ENCODE measurements around the gene MRPS33. TPM values are rescaled to one million over a fixed set of nuclear protein-coding genes. Genes with fewer than 3 reads are reported as not detected.

Gene MRPS33
- total RNA-seq, 4 donors from 2014 or later, result 23.4 to 60.1 (median 40.8) TPM

- Histone ChIP-seq H3K4me1 (no peaks in the 10 kb centered on the region), H3K27ac (no peak overlapping the region), H3K27me3 (peaks cover 0 to 6% (median 0%) of the 10 kb centered on the region in 3 donors), H3K36me3 (no peaks in the 10 kb centered on the region), H3K9me3 (peaks cover 0 to 16% (median 2%) of the 10 kb centered on the region in 3 donors), H3K4me3 (peak overlapping the region in 1 of 4 donors; percentile 17)
- DNase-seq (no peak), ATAC-seq (no peak)
- intact Hi-C loops (cut with DNase I; ENCODE audit: low total_unique reads), result no loop called here
- in situ Hi-C loops (cut with MboI; ENCODE audit: low sequenced_read_pairs in 4 of 4), result no loop called here
- no peak for TF ChIP-seq CTCF (IDR thresholded peaks at IDR 0.05 in 4 of 5, conservative IDR thresholded peaks at IDR 0.05 in 1 of 5)
- no peak for TF ChIP-seq POLR2A (IDR thresholded peaks at IDR 0.05)
Measured at GRCh38 chr7:140983802-140984201, 30.9 kb downstream of the MRPS33 start.

- peaks cover 0 to 16% (median 2%) of the 10 kb centered on the region in 3 donors for H3K9me3 ChIP-seq
- no peaks in the 10 kb centered on the region for H3K4me1 ChIP-seq
Measured at GRCh38 chr7:140982508-140982907, 32.2 kb downstream of the MRPS33 start.

GRCh38 chr7:140981951-140982350 is 32.8 kb downstream of the MRPS33 start:
- peaks cover 0 to 16% (median 2%) of the 10 kb centered on the region in 3 donors for H3K9me3 ChIP-seq
- H3K27me3 ChIP-seq, result peaks cover 0 to 6% (median 0%) of the 10 kb centered on the region in 3 donors
- TF ChIP-seq CTCF (IDR thresholded peaks at IDR 0.05 in 4 of 5, conservative IDR thresholded peaks at IDR 0.05 in 1 of 5) (no peak), POLR2A (IDR thresholded peaks at IDR 0.05) (no peak)
- no peak for ATAC-seq
- DNase-seq, result no peak
- no peak overlapping the region for H3K27ac ChIP-seq
- intact Hi-C loops (cut with DNase I; ENCODE audit: low total_unique reads) (no loop called here), in situ Hi-C loops (cut with MboI; ENCODE audit: low sequenced_read_pairs in 4 of 4) (no loop called here)
- no peaks in the 10 kb centered on the region for H3K4me1 ChIP-seq
- no peaks in the 10 kb centered on the region for H3K36me3 ChIP-seq
- no peak overlapping the region for H3K4me3 ChIP-seq

More at GRCh38 chr7:140982508-140982907, 32.2 kb downstream of the MRPS33 start:
- intact Hi-C loops (cut with DNase I; ENCODE audit: low total_unique reads) (no loop called here), in situ Hi-C loops (cut with MboI; ENCODE audit: low sequenced_read_pairs in 4 of 4) (no loop called here)
- TF ChIP-seq POLR2A (IDR thresholded peaks at IDR 0.05) (no peak), CTCF (IDR thresholded peaks at IDR 0.05 in 4 of 5, conservative IDR thresholded peaks at IDR 0.05 in 1 of 5) (no peak)
- no peak overlapping the region for H3K27ac ChIP-seq
- ATAC-seq, result no peak
- H3K27me3 ChIP-seq, result peaks cover 0 to 6% (median 0%) of the 10 kb centered on the region in 3 donors
- H3K36me3 ChIP-seq, result no peaks in the 10 kb centered on the region
- no peak for DNase-seq
- H3K4me3 ChIP-seq, result no peak overlapping the region

- TF ChIP-seq CTCF (IDR thresholded peaks at IDR 0.05 in 4 of 5, conservative IDR thresholded peaks at IDR 0.05 in 1 of 5) (no peak), POLR2A (IDR thresholded peaks at IDR 0.05) (no peak)
- in situ Hi-C loops (cut with MboI; ENCODE audit: low sequenced_read_pairs in 4 of 4), result no loop called here
Measured at GRCh38 chr7:140977741-140978140, 37.0 kb downstream of the MRPS33 start.

More at GRCh38 chr7:140977741-140978140, 37.0 kb downstream of the MRPS33 start:
- Histone ChIP-seq H3K27ac (no peak overlapping the region), H3K4me1 (no peaks in the 10 kb centered on the region), H3K4me3 (no peak overlapping the region), H3K36me3 (no peaks in the 10 kb centered on the region), H3K9me3 (no peaks in the 10 kb centered on the region), H3K27me3 (no peaks in the 10 kb centered on the region)
- DNase-seq (no peak), ATAC-seq (no peak)
- intact Hi-C loops (cut with DNase I; ENCODE audit: low total_unique reads), result no loop called here
